NCI-H774 (cell line): ENCODE measurements around the gene AXIN2.
"Not testable (repeated sequence)": the region's sequence is repeated elsewhere in the genome, so short reads cannot be mapped to it uniquely, and the experiment has no call there.

Source experiments
- DNase-seq: peaks from one replicate; lab custom pipeline; 2025; lab: John Stamatoyannopoulos, UW

The AXIN2 gene

GRCh38 chr17:65484405-65484804, 77.0 kb downstream of the AXIN2 start:
- DNase-seq: not testable (repeated sequence)

GRCh38 chr17:65483438-65483837, 78.0 kb downstream of the AXIN2 start:
- DNase-seq: no peak

- no peak for DNase-seq
Measured at GRCh38 chr17:65482201-65482600, 79.2 kb downstream of the AXIN2 start.

GRCh38 chr17:65479282-65479681, 82.2 kb downstream of the AXIN2 start:
- DNase-seq: no peak
